ENCODE data around the gene CAPZA1.

GRCh38 chr1:112686417-112686816 lies 66.8 kb downstream of the CAPZA1 start:
- TF ChIP-seq CTCF (IDR thresholded peaks at IDR 0.05; ENCODE audit: low read depth, low read length): no peak
- no peak for TF ChIP-seq EZH2phosphoT487 (IDR thresholded peaks at IDR 0.05; ENCODE audit: low read depth)

All from OCI-LY3 (cell line).